NK-92 (cell line): ENCODE measurements around the gene TNRC6C.
"Not testable (repeated sequence)": the region's sequence is repeated elsewhere in the genome, so short reads cannot be mapped to it uniquely, and the experiment has no call there.

Experiments used
- DNase-seq: peaks from one replicate; lab custom pipeline; 2025; ENCODE audit not compliant: unreplicated experiment; lab: John Stamatoyannopoulos, UW

TNRC6C gene

DNA sequence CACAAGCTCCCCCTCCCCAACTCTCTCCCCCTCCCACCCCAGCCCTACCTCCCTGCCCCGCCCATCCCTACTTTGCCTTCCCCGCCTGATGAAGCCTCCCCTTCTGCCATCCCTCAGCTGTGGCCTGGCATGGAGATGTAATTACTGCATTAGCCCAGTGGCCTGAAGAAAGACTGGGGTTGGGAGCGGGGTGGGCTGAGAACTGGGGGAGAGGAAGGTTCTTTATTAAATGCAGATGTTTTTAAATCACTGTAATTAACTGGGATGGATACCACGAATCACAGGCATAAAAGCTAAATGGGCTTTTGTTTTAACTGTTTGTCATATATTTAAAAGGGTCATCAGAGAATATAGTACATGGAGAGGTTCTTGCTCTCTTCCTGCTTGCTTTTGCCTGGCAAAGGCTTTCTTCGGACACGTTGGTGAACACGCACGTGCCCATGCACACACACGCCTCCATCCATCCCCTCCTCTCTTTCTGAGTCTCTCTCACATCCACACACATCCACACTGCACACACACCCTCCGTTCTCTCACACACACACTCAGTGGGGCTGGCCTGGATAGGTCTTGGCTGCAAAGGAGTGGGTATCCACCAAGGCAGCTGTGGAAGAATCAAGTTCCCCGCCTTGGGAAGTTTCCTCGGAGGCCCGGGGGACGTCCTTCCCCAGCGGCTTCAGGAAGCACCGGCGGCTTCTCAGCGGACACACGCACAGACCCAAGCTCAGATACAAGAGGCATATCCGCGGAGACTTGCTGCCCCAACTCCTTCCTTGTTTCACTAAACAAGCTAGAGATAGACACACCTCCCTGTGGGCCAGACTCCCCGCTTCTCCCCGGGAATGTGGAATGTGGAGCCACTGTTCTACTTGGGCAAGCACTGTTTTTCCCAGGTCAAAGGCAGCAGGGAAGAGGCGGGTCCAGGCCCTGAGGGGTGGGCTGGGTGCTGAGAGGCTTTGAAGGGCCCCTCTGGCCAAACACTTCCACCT is 27.4 kb upstream of the TNRC6C start:
- no peak for DNase-seq

DNA sequence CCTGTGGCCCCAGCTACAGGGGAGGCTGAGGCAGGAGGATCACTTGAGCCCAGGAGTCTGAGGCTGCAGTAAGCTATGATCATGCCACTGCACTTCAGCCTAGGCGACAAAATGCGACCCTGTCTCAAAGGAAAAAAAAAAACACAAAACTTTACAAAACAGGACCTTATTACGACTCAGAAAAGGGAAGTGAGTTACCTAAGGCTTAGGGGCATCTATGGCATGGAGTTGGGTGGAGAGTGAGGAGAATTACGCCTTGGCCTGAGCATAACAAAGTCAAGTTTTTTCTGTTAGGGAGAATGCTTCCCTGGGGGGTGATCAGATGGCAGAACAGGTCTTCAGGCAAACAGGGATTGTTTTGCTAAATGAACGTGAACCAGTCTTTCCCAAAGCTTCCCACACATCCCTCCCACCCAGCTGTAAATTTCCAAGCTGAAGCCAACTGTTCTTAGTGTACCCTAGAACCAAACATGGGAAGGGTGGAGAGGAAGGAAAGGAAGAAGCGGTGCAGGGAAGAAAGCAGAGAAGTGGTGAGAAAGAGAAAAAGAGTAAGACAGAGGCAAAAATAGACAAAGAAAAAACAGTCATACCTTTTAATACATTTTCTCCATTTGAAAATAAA is 24.6 kb upstream of the TNRC6C start:
- no peak for DNase-seq

DNA sequence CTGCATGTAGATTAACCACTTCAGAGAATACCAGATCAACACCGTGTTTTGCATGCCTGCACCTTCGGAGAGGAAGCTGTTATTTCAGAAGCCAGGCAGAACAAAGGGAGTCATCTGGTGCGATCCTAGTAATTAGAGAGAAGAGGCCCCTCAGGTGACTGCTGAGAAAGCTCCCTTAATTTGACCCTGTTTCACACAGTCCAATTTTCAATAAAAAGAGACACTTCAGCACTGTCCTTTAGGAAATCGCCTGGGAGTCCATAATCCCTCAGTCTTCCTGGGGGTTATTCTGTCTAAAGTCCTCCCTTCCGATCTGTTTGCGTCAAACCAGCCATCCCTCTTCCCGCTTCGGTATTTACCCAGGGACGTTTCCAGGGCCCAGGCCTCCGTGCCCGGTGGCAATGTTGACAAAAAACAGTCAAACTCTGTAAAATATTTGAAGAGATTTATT is 23.4 kb upstream of the TNRC6C start:
- DNase-seq = no peak

DNA sequence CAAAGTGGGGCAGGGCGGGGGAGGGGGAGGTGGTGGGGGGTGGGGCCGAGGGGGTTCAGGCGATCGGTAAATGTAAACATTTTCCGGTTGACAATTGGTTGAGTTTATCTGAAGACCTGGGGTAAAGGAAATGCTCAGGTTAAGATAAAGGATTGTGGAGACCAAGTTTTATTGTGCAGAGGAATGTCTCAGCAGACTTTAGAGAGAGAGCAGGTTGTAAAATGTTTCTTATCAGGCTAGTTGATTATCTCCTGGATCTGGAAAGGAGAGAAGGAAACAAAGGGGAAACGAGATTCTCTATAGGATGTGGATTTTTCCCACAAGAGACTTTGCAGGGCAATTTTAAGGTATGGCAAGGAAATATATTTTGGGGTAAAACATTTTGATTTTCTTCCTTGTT is 22.8 kb upstream of the TNRC6C start:
- not testable (repeated sequence) for DNase-seq

DNA sequence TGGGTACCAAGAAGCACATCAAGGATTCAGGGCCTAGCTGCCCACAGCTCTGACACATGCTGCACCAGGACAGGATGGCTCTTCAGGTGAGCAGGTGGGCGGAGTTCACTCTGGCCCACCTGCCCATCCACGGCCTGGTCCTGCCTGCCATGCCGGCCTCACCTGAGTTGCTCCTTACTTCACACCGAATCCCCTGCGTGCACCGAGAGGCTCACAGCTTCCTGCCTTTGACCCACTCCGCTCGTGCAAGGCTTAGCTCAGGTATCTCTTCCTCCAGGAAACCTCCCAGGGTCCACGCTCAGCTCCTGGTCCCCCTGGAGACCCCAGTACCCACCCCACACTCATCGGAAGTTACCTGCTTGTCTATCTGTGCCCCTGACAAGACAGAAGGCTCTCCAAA is 21.6 kb upstream of the TNRC6C start:
- DNase-seq = no peak

DNA sequence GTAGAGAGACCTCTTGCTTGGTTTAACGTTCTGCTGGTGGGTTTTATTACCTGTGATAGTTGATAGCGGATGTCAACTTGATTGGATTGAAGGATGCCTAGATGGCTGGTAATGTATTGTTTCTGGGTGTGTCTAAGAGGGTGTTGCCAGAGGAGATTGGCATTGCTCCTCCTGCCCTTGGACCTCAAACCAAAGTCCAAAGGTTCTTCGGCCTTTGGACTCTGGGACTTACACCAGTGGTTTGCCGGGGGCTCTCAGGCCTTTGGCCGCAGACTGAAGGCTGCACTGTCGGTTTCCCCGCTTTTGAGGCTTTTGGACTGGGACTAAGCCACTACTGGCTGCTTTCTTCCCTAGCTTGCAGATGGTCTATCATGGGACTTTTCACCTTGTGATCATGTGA is 17.5 kb upstream of the TNRC6C start:
- DNase-seq = no peak

DNA sequence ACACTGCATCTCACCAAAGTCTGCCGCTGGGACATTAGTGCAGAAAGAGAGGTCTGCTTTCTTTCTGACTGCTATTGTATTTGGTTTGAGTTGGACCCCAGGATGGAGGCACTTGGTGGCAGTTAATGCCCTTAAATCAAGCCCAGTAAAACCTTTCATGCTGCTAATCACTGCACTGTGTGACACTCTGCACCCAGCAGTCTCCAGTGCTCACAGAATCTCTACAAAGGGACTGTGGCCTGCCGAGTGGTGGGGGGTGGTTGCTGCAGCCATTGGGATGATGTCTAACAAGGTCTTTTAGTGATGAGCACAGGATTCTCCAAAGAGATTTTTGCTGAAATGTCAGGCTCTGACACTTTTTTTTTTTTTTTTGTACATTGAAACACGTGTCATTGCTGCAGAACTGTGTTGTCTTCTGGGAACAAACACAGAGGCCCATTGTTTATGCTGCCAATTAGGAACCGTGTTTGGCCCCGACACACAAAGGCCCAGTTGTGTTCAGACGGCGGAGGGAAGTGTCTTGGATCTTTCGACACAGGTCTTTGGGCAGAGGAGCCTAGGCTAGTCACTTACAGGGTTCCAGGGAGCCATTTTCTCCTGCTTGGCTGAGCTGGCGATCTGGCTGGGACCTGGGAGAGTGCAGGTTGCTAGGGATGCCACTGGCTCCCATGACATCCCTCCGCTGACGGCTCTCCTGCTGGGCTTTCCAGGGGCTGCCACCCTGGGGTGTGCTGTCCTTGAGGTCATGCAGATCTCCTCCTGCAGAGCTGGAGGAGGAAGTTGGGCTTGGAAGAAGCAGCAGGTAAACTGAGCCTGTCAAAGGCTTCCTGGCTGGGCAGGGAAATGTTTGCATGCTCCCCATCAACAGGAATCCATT is 16.2 kb upstream of the TNRC6C start:
- DNase-seq = no peak

DNA sequence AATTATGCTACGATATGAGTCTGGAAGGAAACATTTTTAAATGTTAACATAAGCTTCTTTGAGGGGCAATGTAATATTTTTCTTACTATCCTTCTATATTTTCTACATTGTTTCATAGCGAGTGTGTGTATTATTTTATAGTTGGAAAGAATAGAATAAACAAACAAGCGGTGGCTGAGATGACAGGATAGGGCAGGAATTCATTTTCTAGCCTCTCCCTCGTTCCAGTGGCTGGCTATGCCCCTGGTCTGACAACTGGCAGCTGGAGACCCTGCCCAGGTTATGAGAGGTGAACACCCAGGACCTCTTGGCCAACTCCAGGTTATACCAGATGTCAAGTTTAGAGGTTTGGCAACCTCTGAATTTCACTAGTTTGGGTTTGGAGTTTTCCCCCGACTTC is 14.5 kb upstream of the TNRC6C start:
- no peak for DNase-seq

DNA sequence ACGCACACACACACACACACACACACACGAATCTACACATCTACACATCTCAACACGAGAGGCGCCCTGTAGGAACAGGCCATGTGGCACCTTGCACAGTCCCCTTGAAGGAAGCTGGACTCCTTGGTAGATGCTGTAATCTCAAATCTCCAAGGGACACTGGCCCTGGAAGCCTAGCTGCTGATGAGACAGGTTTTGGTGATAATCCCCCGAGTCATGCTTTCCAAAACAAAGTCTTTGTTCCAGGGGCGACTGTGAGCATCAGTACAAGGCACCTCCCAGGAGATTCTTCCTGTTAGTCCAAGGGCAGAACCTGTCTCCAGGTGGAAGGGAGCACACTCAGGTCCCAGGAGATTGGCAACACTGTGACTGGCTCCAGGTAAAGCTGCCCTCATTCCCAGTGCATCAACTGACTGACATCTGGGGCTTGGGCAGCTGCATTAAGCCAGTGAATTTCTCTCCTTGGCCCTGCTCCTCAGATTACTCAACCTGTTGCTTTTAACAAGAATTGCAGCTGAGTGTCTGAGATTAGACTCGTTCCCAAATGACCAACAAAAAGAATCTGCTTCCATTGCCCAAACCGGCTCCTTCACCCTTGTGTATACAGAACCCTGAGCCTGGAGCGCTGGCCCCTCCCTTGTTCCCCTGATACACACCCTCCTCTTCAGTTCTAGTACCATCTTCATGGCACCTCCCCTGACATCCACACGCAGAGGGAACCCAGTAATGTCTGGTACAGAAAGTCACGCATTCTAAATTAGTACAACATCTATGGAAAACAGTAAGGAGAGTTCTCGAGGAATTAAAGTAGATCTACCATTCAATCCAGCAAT is 13.9 kb upstream of the TNRC6C start:
- DNase-seq = no peak

DNA sequence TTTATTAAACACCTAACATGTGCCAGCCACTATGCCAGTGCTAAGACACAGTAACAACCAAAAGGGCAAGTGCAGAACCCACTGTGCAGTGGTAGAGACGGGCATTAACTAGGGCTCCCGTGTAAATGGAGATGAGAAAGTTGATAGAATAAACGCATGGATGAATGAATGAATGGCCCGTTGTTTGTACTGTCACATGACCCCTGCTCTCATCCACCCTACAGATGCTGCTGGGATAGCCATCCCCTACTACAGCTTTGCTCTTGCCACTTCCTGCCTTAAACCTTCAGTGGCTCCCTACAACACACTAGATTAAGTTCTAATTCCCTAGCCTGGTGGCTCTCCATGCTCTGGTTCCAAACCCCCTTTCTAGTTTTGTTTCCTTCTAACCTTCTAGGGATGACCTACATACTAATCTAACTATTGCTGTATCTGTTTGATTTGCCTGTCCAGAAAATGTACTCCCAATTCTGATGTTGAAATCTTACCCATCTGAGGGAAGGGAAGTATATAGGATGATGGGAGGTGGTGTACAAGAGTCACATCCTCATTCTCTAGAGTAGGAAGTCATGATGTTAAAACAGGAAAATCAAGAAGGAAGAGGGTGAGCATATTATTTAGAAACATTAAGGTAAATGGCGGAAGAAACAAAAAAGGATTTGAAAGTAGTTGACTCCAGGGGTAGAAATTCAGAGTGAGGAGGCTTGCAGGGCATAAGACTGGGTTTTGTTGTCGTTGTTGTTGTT is 11.4 kb upstream of the TNRC6C start:
- no peak for DNase-seq

DNA sequence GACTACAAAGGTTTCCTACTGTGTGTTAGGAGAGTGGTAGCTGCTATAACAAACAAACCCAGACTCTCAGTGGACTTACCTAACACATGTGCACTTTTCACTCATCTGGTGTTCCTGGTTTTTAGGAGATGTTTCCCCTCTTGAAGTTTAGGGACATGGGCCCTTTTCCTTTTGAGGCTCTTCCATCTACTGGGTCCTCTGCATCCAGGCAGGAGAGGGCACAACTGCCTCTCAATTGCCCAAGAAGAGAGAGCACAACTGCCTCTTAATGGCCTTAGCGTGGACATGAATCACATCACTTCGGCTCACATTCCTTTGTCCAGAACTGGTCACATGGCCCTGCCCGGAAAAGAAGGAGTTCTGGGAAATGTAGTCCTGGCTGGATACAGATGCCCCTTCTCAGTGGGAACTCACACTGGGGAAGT is 9.8 kb upstream of the TNRC6C start:
- no peak for DNase-seq

DNA sequence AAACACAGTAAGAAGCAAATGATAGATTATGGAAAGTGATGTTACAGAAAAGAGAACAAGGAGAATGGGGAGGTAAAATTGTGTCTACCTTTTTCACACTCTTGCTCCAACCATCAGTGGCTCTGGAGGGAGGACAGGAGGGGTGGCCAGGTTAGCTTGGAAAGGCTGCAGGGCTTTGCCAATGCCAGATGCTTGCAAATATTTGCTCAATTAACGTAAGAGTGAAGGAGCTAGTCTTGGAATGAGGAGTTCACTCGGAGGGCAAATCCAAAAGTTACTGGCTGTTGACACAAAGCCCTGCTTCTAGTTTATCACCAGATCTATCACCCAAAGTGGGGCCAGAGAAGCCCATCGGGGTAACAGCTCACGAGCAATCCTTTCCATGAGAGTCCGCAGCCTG is 7.4 kb upstream of the TNRC6C start:
- DNase-seq = no peak

DNA sequence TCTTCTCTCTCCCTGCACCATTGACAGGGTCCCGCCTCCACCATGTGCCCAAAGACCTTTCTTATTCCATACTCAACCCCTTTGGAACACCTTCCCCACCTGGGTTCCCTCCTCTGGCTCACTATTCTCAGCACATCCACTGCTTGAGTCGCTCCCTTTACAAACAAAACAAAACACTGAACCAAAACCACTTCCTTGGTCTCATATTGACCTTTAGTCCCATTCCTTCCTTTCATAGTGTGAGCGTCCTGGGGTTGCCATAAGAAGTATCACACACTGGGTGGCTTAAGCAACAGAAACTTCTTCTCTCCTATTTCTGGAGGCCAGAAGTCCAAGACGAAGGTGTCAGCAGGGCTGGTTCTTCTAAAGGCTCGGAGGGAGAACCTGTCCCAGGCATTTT is 6.1 kb upstream of the TNRC6C start:
- DNase-seq = no peak

DNA sequence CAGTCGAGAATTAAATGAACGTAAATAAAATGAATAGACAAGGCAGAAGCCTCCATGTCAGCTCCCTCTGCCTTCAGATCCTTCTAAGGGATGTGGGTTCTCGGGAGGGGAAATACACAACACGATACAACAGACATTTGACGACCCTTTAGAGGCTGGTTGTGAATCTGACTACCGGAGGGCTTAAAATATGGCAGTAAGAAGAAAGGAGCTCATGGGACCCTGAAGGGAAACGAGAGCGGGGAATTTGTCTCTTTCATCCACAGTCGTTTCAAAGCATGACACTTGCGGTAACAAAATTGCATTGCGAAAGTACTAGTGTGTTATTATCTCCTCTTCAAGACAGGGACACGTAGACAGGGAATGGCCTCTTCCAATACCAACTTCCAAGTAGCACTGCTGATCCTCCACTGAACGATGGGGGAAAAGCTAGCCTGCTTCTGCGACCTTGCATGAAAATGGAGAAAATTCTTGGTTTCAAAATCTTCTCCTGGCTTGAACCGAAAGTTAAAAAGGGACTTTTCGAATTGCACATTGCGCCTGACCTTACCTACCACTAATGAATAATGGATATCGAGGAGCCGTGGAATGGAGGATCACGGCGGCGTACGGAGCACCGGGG is 1.2 kb upstream of the TNRC6C start:
- no peak for DNase-seq

DNA sequence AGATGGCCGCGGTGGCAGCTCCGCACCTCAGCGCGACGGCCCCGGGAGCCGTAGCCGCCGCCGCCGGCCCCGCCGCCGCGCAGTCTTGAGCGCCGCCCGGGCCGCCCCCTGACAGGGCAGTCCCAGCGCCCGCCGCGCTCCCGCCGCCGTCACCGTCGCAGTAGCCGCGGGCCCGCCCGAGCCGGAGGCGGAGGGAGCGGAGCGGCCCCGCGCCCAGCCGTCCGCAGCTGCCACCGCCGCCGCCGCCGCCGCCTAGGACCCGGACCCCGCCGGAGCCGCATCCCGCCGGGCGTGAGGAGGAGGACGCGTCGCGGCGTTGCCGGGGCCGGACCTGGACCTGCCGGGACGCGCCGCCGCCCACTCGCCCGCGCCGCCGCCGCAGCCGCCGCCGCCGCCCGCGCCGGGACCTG is 218 bp downstream of the TNRC6C start:
- DNase-seq = no peak

DNA sequence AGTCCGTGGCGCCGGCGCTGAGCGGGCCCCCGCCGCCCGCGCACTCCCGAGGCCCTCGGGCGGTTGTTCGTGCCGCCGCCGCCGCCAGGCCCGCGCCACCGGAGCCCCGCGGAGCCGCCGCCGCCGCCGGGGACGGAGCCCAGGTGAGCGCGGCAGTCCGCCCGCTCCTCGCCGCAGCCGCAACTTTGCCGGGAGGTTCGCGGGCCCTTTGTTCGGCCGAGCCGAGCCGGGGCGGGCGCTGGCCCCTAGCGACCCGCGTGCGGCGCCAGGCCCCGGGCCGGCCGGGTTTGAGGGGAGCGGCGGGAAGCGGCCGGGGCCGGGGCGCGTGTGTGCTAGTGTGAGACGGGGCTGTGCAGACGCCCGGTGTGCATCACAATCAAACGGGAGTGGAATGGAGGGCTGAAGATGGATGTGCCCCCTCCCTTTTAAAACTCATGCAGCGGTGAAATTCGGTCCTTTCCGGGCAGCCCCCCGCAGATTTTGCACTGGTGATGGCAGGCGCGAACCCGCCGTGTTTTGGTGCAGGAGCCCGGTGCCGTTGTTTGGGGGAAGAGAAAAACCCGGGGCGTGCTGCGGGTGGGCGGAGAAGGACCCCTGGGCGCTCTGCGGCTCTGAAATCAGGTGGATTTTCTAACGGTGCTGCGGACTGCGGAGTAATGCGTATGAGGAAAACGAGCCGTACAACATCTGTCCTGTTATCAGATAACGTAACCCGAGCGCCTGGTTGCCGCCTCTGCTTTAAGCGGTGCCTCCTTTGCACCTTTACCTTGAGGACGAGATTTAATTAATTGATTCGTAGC is 823 bp downstream of the TNRC6C start:
- no peak for DNase-seq

DNA sequence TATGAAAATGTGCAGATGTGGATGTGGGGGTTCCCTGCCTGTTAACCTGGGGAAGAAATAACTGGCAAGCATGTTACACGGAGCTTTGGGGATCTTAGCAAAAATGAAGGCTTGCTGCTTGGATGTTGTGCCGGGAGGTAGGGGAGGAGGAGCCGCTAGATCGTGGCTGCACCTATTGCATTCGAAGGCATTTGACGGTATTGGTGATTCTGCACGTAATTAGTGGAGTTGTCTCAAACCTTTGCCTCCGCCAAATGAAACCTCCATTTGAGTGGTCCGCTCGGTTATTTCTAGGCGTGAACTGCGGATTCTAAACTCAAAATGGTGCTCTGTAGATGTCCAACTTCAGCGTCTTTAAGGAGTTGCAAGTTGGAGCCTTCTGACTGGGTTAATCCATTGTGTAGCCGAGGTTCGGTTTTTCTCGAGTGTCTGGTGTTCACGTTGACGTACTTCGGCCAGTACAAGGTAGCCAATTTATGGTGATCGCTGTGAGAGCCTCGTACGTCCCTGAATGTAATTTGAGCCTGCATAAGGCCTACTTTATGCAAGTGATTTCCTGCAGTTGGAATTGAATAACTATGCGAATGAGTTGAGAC is 1.5 kb downstream of the TNRC6C start:
- no peak for DNase-seq

DNA sequence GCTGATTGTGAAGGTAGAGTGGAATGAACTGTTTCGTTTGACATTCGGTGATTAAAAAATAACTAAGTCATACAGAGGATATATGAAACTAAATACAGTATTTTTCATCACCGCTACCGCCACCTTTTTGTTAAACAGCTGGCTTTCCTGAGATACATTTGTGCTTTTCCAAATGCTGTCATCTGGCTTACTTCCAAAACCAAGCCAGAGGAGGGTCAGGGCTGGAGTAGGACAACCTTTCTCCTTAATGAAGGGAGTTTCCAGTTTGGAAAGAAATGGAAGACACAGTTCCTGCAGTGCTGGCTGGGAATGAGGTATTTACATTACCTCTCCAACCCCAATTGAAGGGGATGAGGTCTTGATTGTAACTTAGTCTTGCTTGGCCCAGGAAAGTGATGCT is 3.2 kb downstream of the TNRC6C start:
- DNase-seq = no peak
